Loucy (cell line): ENCODE results near the gene TRIM63.

Source experiments
- EZH2phosphoT487 ChIP-seq: fragments of 200-600 bp; IDR thresholded peaks from 2 replicates; pipeline ENCODE4 v1.6.1; 2018; ENCODE audit warnings: antibody characterized with exemption, mild to moderate bottlenecking, moderate library complexity, borderline replicate concordance
- TF ChIP-seq, protein P1 (sequence below): fragments of 200-600 bp; sonication (generic); conservative IDR thresholded peaks from 2 replicates; pipeline ENCODE4 v1.5.1; 2014; ENCODE audit warnings: mild to moderate bottlenecking, antibody characterized with exemption, low read length

DNA sequence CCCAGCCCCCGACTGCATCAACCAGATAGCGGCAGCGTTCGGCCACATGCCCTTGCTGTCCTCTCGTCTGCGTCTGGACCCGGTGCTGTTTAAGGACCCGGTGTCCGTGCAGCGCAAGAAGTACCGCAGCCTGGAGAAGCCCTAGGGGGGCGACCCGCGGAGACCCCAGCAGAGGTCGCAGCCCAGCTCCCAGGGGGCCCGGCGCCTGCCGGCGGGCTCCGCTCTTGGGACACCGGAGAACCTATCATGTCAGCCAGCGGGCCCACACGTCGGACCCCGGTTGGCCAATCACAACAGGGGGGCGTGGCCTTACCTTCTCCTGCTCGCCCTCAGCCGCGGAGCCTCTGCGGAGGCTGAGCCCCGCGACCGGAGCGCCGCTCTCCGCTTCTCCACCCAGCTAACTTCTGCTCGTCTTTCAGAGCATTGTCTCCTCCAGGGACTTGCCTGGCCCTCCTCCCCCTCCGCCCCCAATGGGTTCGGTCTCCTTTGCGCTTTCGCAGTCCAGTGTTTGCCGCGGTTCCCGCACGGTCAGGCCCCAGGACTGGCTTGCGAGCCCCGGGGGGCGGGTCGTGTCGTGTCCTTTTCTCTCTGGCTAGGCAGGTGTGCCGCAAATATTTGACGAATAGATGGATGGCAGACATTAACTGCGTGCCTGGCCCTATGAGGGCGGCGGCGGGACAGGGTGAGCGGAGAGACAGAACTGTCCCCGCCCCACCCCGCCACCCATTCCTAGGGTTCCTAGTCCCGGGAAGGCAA is 32.0 kb downstream of the TRIM63 start:
- TF ChIP-seq, protein P1, sequence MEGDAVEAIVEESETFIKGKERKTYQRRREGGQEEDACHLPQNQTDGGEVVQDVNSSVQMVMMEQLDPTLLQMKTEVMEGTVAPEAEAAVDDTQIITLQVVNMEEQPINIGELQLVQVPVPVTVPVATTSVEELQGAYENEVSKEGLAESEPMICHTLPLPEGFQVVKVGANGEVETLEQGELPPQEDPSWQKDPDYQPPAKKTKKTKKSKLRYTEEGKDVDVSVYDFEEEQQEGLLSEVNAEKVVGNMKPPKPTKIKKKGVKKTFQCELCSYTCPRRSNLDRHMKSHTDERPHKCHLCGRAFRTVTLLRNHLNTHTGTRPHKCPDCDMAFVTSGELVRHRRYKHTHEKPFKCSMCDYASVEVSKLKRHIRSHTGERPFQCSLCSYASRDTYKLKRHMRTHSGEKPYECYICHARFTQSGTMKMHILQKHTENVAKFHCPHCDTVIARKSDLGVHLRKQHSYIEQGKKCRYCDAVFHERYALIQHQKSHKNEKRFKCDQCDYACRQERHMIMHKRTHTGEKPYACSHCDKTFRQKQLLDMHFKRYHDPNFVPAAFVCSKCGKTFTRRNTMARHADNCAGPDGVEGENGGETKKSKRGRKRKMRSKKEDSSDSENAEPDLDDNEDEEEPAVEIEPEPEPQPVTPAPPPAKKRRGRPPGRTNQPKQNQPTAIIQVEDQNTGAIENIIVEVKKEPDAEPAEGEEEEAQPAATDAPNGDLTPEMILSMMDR: peak; percentile 34; the same call in 1 of the 2 replicates
- no peak for TF ChIP-seq EZH2phosphoT487
